HCT116 (cell line): ENCODE data around the gene CBX4.

Source experiments
- CTCF ChIP-seq, 3 experiments: fragments of 200-600 bp in 1 of 3; sonication (generic) in 1 of 3; IDR thresholded peaks in 2 of 3; conservative IDR thresholded peaks in 1 of 3; 2 replicates each; pipeline ENCODE4 v1.5.1; 2012 to 2017; ENCODE audit warnings: low read depth in 2 of 3, low read length in 2 of 3, antibody characterized with exemption in 1 of 3, borderline replicate concordance in 1 of 3, control low read depth in 1 of 3, mild to moderate bottlenecking in 1 of 3, mixed read lengths in 1 of 3, mixed run types in 1 of 3, moderate library complexity in 1 of 3; ENCODE audit not compliant: insufficient read depth in 1 of 3
- EZH2 ChIP-seq: fragments of 200-600 bp; sonication (generic); IDR thresholded peaks from 2 replicates; pipeline ENCODE4 v1.6.1; 2017; ENCODE audit warnings: antibody characterized with exemption, mixed run types
- POLR2A ChIP-seq: IDR thresholded peaks from 2 replicates; pipeline ENCODE4 v1.7.0; 2011; ENCODE audit warnings: borderline replicate concordance; ENCODE audit not compliant: insufficient read depth, insufficient read length; ENCODE audit errors: extremely low read depth
- TCF7L2 ChIP-seq: IDR thresholded peaks from 2 replicates; pipeline ENCODE4 v1.7.0; 2011; ENCODE audit warnings: borderline replicate concordance, inconsistent platforms; ENCODE audit not compliant: insufficient read depth, insufficient read length; ENCODE audit errors: extremely low read depth
- ZBTB33 ChIP-seq: IDR thresholded peaks from 2 replicates; pipeline ENCODE4 v1.6.1; 2011; ENCODE audit warnings: mild to moderate bottlenecking, low read length, moderate library complexity; ENCODE audit not compliant: insufficient replicate concordance; ENCODE audit errors: extremely low read depth

- peak; percentile 76 to 88 (median 77) for TF ChIP-seq CTCF (IDR thresholded peaks at IDR 0.05 in 2 of 3, conservative IDR thresholded peaks at IDR 0.05 in 1 of 3; ENCODE audit: borderline replicate concordance in 1 of 3, insufficient read depth in 1 of 3, low read depth in 2 of 3, low read length in 2 of 3)
- TF ChIP-seq POLR2A = no peak
- TF ChIP-seq TCF7L2 = no peak
- TF ChIP-seq EZH2 = no peak
- TF ChIP-seq ZBTB33 = no peak
These were observed 35.2 kb upstream of the CBX4 start for GRCh38 chr17:79874329-79874981.
